HG03064 (cell line): ENCODE data around the gene CHTF18.
A peak's percentile ranks its signal among the peaks of the same experiment; 100 is the strongest.
"Not testable (repeated sequence)": the region's sequence is repeated elsewhere in the genome, so short reads cannot be mapped to it uniquely, and the experiment has no call there.

Experiments used
- ATAC-seq: cut with Tn5 transposase; IDR thresholded peaks from one replicate; pipeline ENCODE4 v1.9.1; 2021; ENCODE audit warnings: low read depth; ENCODE audit not compliant: unreplicated experiment

Gene CHTF18

DNA sequence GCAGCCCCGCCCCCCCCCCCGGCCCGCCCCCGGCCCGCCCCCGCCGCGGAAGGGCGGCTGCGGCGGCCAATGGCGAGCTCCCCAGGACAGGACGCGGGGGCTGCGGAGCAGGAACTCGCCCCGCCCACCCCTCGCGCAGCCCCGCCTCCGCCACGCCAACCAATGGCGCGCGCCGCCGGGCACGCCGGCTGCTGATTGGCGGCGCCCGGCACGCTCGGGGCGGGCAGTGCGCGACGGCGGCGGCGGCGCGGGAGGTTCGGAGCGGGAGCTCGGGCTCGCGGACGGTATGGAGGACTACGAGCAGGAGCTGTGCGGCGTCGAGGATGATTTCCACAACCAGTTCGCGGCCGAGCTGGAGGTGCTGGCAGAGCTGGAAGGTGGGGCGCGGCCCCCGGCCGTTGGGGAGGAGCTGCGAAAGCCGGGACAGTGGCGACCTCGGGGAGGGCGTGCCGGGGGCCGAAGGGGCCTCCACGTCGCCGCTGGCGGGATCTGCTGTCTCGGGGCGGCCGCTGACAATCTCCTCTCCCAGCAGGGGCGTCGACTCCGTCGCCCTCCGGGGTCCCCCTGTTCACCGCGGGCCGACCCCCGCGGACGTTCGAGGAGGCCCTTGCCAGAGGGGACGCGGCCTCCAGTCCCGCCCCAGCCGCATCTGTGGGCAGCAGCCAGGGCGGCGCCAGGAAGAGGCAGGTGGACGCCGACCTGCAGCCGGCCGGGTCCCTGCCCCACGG, at the start of gene CHTF18:
Gene CHTF18, plus strand, starts transcription at position 222 of the 728 bp plus-strand sequence. Its CDS starts 65 bp downstream, at position 287.
- peak; percentile 66 for ATAC-seq

GRCh38 chr16:739560-740458, 48.6 kb upstream of the CHTF18 start:
- ATAC-seq = no peak

DNA sequence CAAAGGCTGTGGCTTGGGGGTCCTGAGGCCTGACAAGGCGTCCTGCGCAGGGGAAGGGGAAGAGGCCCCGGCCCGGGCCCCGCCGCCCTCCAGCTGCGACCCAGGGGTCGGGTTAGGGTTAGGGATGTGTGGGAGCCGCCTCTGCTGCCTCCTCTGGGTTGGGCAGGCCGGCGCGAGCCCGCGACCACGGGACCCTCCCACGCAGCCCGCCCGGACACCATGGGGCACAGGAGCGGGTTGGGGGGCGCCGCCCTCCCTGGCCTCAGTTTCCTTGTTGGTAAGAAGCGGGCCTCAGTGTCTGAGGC, 48.0 kb upstream of the CHTF18 start:
- ATAC-seq = peak; percentile 12

DNA sequence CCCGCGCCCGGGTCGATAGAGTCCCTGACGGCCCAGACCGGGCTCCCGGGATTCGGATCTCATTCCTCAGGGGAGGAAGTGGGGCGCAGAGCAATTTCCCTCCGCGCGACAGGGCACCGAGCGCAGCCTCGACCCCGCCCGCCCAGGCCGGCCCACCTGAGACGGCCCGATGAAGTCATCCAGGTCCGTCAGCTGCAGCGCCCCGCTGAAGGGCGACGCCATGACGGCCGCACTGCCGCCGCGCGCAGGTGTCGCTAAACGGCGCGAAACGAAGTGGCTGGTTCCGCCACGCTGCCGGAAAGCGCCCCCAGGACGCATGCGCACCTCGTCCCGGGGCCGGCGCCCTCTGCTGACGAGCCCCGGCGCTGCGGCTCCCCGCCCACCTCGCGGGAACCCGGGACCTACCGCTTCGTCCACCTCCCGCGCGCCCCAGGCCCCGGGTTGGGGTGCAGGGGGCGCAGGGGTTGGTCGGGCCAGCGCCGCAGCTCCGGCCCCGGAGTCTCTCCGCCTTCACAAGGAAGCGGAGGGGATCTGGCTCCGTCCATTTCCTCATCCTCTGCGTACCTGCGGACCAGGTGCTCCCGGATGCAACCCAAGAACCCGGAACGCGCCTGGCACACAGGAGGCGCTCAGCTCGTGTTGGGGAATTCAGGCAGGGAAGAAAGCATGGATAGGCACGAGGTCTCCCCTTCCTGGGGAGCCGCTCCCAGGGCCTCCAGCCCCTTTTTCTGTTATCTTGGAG, 47.5 kb upstream of the CHTF18 start, which contains the start of gene CIAO3:
Gene CIAO3, minus strand, starts transcription at position 234 of the 742 bp plus-strand sequence. Its CDS starts 12 bp downstream, at position 222.
- ATAC-seq = peak; percentile 73

DNA sequence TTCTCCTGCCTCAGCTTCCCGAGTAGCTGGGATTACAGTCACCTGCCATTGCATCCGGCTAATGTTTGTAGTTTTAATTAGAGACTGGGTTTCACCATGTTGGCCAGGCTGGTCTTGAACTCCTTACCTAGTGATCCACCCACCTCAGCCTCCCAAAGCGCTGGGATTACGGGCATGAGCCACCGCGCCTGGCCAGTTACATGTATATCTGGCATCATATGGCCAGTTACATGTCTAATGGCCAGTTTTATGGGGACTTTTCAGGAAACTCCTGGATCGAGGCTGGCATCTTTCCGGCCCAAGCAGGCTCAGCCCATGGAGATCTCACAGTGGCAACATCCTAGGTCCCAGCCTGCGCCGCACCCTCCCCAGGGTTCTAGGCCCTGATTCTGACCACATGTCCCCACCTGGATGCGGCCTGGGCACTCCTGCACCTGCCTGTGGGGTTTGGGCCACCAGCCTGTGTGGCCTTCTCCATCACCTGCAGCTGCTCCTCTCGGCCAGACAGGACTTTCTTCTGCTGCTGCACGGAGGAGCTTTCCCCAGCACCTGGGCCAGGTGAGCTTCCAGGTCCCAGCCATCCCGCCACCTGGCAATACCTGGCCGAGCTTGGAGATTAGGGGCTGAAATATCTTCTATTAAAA, 46.3 kb upstream of the CHTF18 start:
- no peak for ATAC-seq

DNA sequence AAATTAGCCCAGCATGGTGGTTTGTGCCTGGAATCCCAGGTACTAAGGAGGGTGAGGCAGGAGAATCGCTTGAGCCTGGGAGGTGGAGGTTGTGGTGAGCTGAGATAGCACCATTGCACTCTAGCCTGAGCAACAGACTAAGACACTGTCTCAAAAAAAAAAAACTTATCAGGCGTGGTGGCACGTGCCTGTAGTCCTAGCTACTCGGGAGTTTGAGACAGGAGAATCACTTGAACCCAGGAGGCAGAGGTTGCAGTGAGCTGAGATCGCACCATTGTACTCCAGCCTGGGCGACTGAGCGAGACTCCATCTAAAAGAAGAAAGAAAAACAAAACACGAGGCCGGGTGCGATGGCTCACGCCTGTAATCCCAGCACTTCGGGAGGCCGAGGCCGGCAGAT, 45.5 kb upstream of the CHTF18 start:
- not testable (repeated sequence) for ATAC-seq

DNA sequence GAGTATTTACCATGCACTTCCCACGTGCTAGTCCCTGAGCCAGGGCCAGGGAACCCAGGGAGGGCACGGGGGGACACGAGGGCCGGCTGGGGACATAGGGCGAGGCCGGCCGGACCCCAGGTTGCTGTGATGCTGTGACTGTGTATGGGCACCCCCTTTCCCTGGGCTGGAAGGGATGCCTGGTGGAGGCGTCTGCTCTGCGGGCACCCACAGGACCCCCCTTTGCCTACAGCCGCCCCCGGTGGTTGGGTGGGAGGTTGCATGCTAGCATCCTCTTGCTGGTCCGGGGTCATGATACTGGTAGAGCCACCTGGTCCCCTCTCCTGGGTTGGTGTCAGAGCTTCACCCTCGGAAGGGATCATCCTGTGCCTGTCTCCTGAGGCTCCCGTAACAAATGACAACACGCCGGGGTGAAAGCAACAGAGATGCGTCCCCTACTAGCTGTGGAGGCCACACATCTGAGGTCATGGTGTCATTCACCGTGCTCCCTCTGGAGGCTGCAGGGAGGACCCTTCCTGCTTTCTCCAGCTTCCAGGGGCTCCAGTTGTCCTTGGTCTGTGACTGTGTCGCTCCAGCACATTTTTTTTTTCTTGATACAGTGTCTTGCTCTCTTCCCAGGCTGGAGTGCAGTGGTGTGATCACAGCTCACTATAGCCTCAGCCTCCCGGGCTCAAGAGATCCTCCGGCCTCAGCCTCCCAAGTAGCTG, 44.5 kb upstream of the CHTF18 start:
- no peak for ATAC-seq

GRCh38 chr16:745739-746138, 42.7 kb upstream of the CHTF18 start:
- no peak for ATAC-seq

DNA sequence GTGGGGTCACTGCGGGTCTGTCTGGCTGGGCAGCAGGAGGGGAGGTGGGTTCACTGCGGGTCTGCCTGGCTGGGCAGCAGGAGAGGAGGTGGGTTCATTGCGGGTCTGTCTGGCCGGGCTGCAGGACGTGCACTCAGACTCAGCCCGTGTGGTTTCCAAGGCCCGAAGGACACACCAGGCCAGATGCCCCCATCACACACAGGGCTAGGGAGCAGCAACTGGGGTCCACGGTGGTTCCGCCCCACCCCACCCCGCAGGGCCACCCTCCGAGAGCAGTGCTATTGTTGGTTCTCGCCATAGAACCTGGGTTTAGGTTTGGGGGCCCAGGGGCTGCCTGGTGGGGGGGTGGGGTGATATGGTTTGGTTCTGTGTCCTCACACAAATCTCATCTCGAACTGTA, 41.8 kb upstream of the CHTF18 start:
- no peak for ATAC-seq

- ATAC-seq = no peak
Measured at GRCh38 chr16:747978-748746, 40.3 kb upstream of the CHTF18 start.

GRCh38 chr16:749010-749409, 39.4 kb upstream of the CHTF18 start:
- ATAC-seq = no peak

DNA sequence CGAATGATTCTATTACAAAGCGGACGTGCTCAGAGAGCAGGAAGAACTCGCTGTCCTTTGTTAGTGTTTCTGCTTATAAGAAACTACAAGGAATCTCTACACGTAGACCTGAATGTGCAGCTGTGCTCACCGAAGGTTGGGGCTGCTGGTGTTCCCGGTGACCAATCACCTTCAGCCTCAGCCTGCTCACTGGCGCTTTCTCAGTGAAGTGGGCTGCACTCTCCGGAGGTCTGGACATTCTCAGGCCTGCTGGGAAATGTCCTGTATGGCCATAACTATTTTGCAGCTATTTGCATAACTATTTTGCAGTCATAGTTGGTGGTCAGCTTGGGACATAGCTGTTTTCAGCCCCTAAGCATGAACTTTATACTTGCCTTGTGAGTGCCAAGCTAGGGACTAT, 37.9 kb upstream of the CHTF18 start:
- ATAC-seq = no peak

DNA sequence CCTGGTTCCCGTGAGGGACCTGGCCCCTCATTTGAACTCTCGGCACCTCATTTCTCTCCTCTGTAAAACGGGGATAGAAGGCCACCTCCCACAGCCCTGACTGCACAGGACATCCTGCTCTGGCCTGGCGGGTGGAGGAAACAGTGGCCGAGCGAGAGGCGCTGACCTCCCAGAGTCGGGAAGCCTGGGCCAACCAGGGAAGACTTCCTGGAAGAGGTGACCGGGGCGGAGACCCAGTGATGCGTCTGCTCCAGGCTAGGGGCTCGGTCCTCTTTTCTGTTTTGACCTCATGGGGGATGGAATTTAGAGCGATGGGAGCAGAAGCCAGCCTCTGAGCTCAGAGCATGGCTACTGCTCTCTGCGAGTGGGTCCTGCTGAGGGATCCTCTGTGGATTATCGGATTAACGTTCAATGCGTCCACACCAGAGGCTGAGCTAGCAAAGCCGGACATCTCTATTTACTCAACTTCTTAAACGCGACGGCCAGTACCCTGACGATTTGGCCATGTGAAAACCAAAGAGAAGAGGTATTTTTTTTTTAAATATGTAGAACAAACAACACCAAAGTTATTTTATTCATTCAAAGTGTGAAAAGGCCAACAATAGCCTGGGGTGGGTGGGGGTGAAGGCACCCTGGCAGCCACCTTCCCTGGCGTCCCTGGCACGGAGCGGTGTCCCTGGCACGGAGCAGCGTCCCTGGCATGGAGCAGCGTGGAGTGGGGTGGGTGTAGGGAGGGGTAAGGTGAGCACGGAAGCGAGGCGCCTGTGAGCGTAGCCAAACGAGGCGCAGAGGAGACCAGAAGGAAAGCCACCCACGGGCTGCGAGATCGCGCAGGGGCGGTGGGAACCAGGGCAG, 37.0 kb upstream of the CHTF18 start:
- ATAC-seq = no peak

GRCh38 chr16:752007-752312, 36.5 kb upstream of the CHTF18 start:
- ATAC-seq = no peak

DNA sequence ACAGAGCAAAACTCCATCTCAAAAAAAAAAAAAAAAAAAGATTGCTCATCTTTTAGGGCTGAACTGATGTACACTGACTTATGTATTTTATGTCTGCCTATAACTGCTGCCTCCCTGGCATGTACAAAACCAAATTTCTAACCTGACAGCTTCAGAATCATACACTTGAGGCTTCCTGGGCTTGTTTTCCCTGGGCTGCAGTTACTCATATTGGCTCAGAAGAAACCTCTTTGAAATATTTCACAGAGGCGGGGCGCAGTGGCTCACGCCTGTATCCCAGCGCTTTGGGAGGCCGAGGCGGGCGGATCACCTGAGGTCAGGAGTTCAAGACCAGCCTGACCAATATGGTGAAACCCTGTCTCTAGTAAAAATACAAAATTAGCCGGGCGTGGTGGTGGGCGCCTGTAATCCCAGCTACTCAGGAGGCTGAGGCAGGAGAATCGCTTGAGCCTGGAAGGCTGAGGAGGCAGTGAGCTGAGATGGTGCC, 34.3 kb upstream of the CHTF18 start:
- ATAC-seq = not testable (repeated sequence)

DNA sequence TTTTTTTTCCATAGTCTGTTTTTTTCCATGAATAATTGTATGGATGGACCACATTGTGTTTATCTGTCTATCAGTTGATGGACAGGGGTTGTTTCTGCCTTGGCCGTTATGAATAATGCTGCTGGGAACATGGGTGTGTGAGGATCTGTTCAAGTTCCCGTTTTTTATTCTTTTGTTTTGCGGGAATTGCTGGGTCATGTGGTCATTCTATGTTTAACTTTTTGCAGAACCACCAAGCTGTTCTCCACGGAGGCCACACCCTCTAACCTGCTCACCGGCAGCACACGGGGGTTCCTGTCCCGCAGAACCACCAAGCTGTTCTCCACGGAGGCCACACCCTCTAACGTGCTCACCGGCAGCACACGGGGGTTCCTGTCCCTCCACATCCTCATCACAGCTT, 33.8 kb upstream of the CHTF18 start:
- ATAC-seq = no peak

GRCh38 chr16:756428-756827, 32.0 kb upstream of the CHTF18 start:
- ATAC-seq = no peak

GRCh38 chr16:759110-759910, 29.1 kb upstream of the CHTF18 start:
- no peak for ATAC-seq
